A549 (cell line): ENCODE results near the gene ITPKB. TPM values are rescaled to one million over a fixed set of nuclear protein-coding genes. Genes with fewer than 3 reads are reported as not detected.

Experiments
- ATAC-seq, 2 experiments: fragments of 200-7000 bp in 1 of 2; fragments of >200 bp in 1 of 2; cut with Nextera tagmentation in 1 of 2; cut with Tn5 transposase in 1 of 2; 3 replicates each; pipeline versions ENCODE4 v1.8.0 to v1.9.1; 2018 to 2020; ENCODE audit warnings: mild to moderate bottlenecking in 1 of 2, moderate library complexity in 1 of 2
- CTCF ChIA-PET: fragments of 300-600 bp; sonication (Branson Sonifier 250); formaldehyde crosslinking; extraction: SDS; loops from one replicate; lab custom pipeline; 2021; ENCODE audit warnings: antibody characterized with exemption, inconsistent platforms; lab: Yijun Ruan, JAX
- POLR2A ChIA-PET: fragments of 350-600 bp; formaldehyde crosslinking; extraction: SDS; loops from one replicate; lab custom pipeline; 2021; ENCODE audit warnings: antibody characterized with exemption, inconsistent platforms; lab: Yijun Ruan, JAX
- DNase-seq, 2 experiments: peaks; one replicate each; pipeline versions ENCODE4 v3.0.0 to v3.0.0-alpha.2; 2011 to 2016; ENCODE audit warnings: low read depth in 1 of 2, low spot score in 1 of 2
- FAIRE-seq: peaks from 2 replicates; lab custom pipeline; 2011; peaks lifted over from hg19 to GRCh38; lab: Jason Lieb, UNC
- H3K27ac ChIP-seq, 2 experiments: fragments of >200 bp; sonication (Bioruptor Twin); formaldehyde crosslinking; 3 replicates each; pipeline ENCODE4 v1.5.1; 2016 to 2017
- H3K4me1 ChIP-seq: fragments of >200 bp; sonication (Bioruptor Twin); formaldehyde crosslinking; 3 replicates; pipeline ENCODE4 v1.6.1; 2016
- H3K4me2 ChIP-seq: fragments of >200 bp; sonication (Bioruptor Twin); formaldehyde crosslinking; 3 replicates; pipeline ENCODE4 v1.6.1; 2016
- H3K4me3 ChIP-seq: fragments of >200 bp; sonication (Bioruptor Twin); formaldehyde crosslinking; 3 replicates; pipeline ENCODE4 v1.5.1; 2016
- H3K9me3 ChIP-seq: fragments of >200 bp; sonication (Bioruptor Twin); formaldehyde crosslinking; 3 replicates; pipeline ENCODE4 v1.6.1; 2016
- BCL3 ChIP-seq: fragments of >200 bp; sonication (Bioruptor Twin); formaldehyde crosslinking; IDR thresholded peaks from 3 replicates; pipeline ENCODE4 v1.6.1; 2016
- BHLHE40 ChIP-seq: IDR thresholded peaks from 2 replicates; pipeline ENCODE4 v1.6.1; 2012; ENCODE audit warnings: low read depth, low read length, inconsistent platforms
- CBX2 ChIP-seq: fragments of 200-600 bp; sonication (generic); IDR thresholded peaks from 2 replicates; pipeline ENCODE4 v1.6.1; 2016; ENCODE audit warnings: low read depth, mild to moderate bottlenecking, borderline replicate concordance
- CBX8 ChIP-seq: fragments of 200-600 bp; sonication (generic); IDR thresholded peaks from 2 replicates; pipeline ENCODE4 v1.6.1; 2016
- CEBPB ChIP-seq, 2 experiments: fragments of >200 bp in 1 of 2; sonication (Bioruptor Twin) in 1 of 2; formaldehyde crosslinking in 1 of 2; IDR thresholded peaks; 2 replicates each; pipeline ENCODE4 v1.6.1; 2012 to 2016
- CHD2 ChIP-seq: fragments of 150-350 bp; IDR thresholded peaks from 2 replicates; pipeline ENCODE4 v1.6.1; 2014; ENCODE audit warnings: low read length; ENCODE audit not compliant: partially characterized antibody
- EHF ChIP-seq: fragments of 250-450 bp; sonication (Bioruptor Pico); IDR thresholded peaks from 2 replicates; pipeline ENCODE4 v1.5.0; 2020; ENCODE audit warnings: mild to moderate bottlenecking
- EHMT2 ChIP-seq: fragments of 200-600 bp; sonication (generic); IDR thresholded peaks from 2 replicates; pipeline ENCODE4 v1.6.1; 2016; ENCODE audit warnings: antibody characterized with exemption, low read depth, mild to moderate bottlenecking, moderate library complexity
- EP300 ChIP-seq, 2 experiments: fragments of >200 bp; sonication (Bioruptor Twin); formaldehyde crosslinking; IDR thresholded peaks; 2 replicates in 1 of 2; 3 replicates in 1 of 2; pipeline ENCODE4 v1.6.1; 2016 to 2017
- FOXS1 ChIP-seq: fragments of 250-450 bp; sonication (Bioruptor Pico); IDR thresholded peaks from 2 replicates; pipeline ENCODE4 v1.5.0; 2020; ENCODE audit warnings: mild to moderate bottlenecking, moderate library complexity
- GATA3 ChIP-seq: IDR thresholded peaks from 2 replicates; pipeline ENCODE4 v1.6.1; 2012; ENCODE audit warnings: borderline replicate concordance
- HDAC2 ChIP-seq: fragments of 200-600 bp; sonication (generic); IDR thresholded peaks from 2 replicates; pipeline ENCODE4 v1.6.1; 2016
- HMGXB4 ChIP-seq: fragments of 250-450 bp; sonication (Bioruptor Pico); IDR thresholded peaks from 2 replicates; pipeline ENCODE4 v1.5.0; 2021; ENCODE audit warnings: mild to moderate bottlenecking, moderate library complexity, borderline replicate concordance
- HOXA7 ChIP-seq: fragments of 250-450 bp; sonication (Bioruptor Pico); IDR thresholded peaks from 2 replicates; pipeline ENCODE4 v1.5.0; 2020; ENCODE audit warnings: mild to moderate bottlenecking, moderate library complexity
- HOXB13 ChIP-seq: fragments of 250-450 bp; sonication (Bioruptor Pico); IDR thresholded peaks from 2 replicates; pipeline ENCODE4 v1.5.0; 2020; ENCODE audit warnings: low read depth, mild to moderate bottlenecking, moderate library complexity
- HOXB5 ChIP-seq: fragments of 250-450 bp; sonication (Bioruptor Pico); IDR thresholded peaks from 2 replicates; pipeline ENCODE4 v1.5.0; 2020; ENCODE audit warnings: mild to moderate bottlenecking, moderate library complexity
- JUN ChIP-seq, 2 experiments: fragments of >200 bp; sonication (Bioruptor Twin); formaldehyde crosslinking; IDR thresholded peaks; 2 replicates in 1 of 2; 3 replicates in 1 of 2; pipeline ENCODE4 v1.6.1; 2016 to 2017
- JUNB ChIP-seq: fragments of >200 bp; sonication (Bioruptor Twin); formaldehyde crosslinking; IDR thresholded peaks from 2 replicates; pipeline ENCODE4 v1.6.1; 2016
- KDM5A ChIP-seq: fragments of 200-600 bp; sonication (generic); IDR thresholded peaks from 2 replicates; pipeline ENCODE4 v1.6.1; 2016; ENCODE audit warnings: antibody characterized with exemption, mild to moderate bottlenecking
- MYC ChIP-seq: IDR thresholded peaks from 2 replicates; pipeline ENCODE4 v1.6.1; 2012; ENCODE audit warnings: mild to moderate bottlenecking, inconsistent platforms, low read length, improper control_type of control experiment, borderline replicate concordance
- NFE2L2 ChIP-seq: fragments of 150-350 bp; conservative IDR thresholded peaks from 2 replicates; pipeline ENCODE4 v1.6.1; 2014; ENCODE audit warnings: low read length
- NPAS2 ChIP-seq: fragments of 250-450 bp; sonication (Bioruptor Pico); IDR thresholded peaks from 2 replicates; pipeline ENCODE4 v1.8.0; 2022; ENCODE audit warnings: mild to moderate bottlenecking, moderate library complexity, borderline replicate concordance
- NR3C1 ChIP-seq: fragments of >200 bp; sonication (Bioruptor Twin); formaldehyde crosslinking; IDR thresholded peaks from 3 replicates; pipeline ENCODE4 v1.6.1; 2017
- PHF8 ChIP-seq: fragments of 200-600 bp; sonication (generic); IDR thresholded peaks from 2 replicates; pipeline ENCODE4 v1.6.1; 2016; ENCODE audit warnings: low read depth, mild to moderate bottlenecking, antibody characterized with exemption, moderate library complexity, borderline replicate concordance
- POLR2A ChIP-seq: IDR thresholded peaks from 2 replicates; pipeline ENCODE4 v1.6.1; 2012; ENCODE audit warnings: mild to moderate bottlenecking, low read length
- RAD21 ChIP-seq, 2 experiments: fragments of >200 bp in 1 of 2; sonication (Bioruptor Twin) in 1 of 2; formaldehyde crosslinking in 1 of 2; IDR thresholded peaks in 1 of 2; conservative IDR thresholded peaks in 1 of 2; 2 replicates in 1 of 2; 3 replicates in 1 of 2; pipeline ENCODE4 v1.6.1; 2012 to 2018; ENCODE audit warnings: inconsistent platforms in 1 of 2
- RARB ChIP-seq: fragments of 250-450 bp; sonication (Bioruptor Pico); IDR thresholded peaks from 2 replicates; pipeline ENCODE4 v1.8.0; 2021; ENCODE audit warnings: mild to moderate bottlenecking, moderate library complexity
- RFX5 ChIP-seq: fragments of 450-650 bp; IDR thresholded peaks from 2 replicates; pipeline ENCODE4 v1.7.1; 2014; ENCODE audit warnings: antibody characterized with exemption, mild to moderate bottlenecking, moderate library complexity
- SMC3 ChIP-seq: fragments of >200 bp; sonication (Bioruptor Twin); formaldehyde crosslinking; IDR thresholded peaks from 3 replicates; pipeline ENCODE4 v1.6.1; 2018; ENCODE audit warnings: inconsistent platforms
- SREBF2 ChIP-seq: fragments of 450-650 bp; IDR thresholded peaks from 2 replicates; pipeline ENCODE4 v1.6.1; 2014; ENCODE audit warnings: mild to moderate bottlenecking, moderate library complexity
- TFCP2L1 ChIP-seq: fragments of 250-450 bp; sonication (Bioruptor Pico); IDR thresholded peaks from 2 replicates; pipeline ENCODE4 v1.5.0; 2021; ENCODE audit warnings: mild to moderate bottlenecking
- TP53 ChIP-seq: fragments of 250-450 bp; sonication (Bioruptor Pico); IDR thresholded peaks from 2 replicates; pipeline ENCODE4 v1.5.0; 2021; ENCODE audit warnings: mild to moderate bottlenecking, moderate library complexity
- ZFP36 ChIP-seq: fragments of 450-650 bp; IDR thresholded peaks from 2 replicates; pipeline ENCODE4 v1.6.1; 2014; ENCODE audit warnings: borderline replicate concordance; ENCODE audit not compliant: partially characterized antibody
- ZNF302 ChIP-seq: fragments of 250-450 bp; sonication (Bioruptor Pico); IDR thresholded peaks from 2 replicates; pipeline ENCODE4 v1.9.0; 2021; ENCODE audit warnings: inconsistent platforms, mild to moderate bottlenecking, moderate library complexity
- ZSCAN20 ChIP-seq: fragments of 250-450 bp; sonication (Bioruptor Pico); IDR thresholded peaks from 2 replicates; pipeline ENCODE4 v1.8.0; 2022; ENCODE audit warnings: mild to moderate bottlenecking, moderate library complexity
- WGBS: methylation state at CpG from one replicate; pipeline ENCODE4 v1.1.6; 2017; ENCODE audit errors: missing lambda C conversion rate; 5-methylcytosine and 5-hydroxymethylcytosine counted together
- polyA plus RNA-seq, 4 experiments: library from polyadenylated mRNA; depleted of rRNA in 3 of 4; stranded (reverse); fragments of >200 nt; fragmentation: RNase III in 1 of 4; extraction: RNeasy Plus Mini Kit Qiagen cat#74134 plus additional on column Dnase treatment in 1 of 4; gene quantifications; 2 replicates in 3 of 4; 3 replicates in 1 of 4; pipeline ENCODE4 v1.2.3, GENCODE V29; 2011 to 2017
- TF ChIP-seq, protein P1 (sequence below): fragments of >200 bp; sonication (Bioruptor Twin); formaldehyde crosslinking; IDR thresholded peaks from 2 replicates; pipeline ENCODE4 v1.6.1; 2016
- TF ChIP-seq, protein P2 (sequence below): fragments of 250-450 bp; sonication (Bioruptor Pico); IDR thresholded peaks from 2 replicates; pipeline ENCODE4 v1.5.0; 2020; ENCODE audit warnings: low read depth, mild to moderate bottlenecking, moderate library complexity
- TF ChIP-seq, protein P3 (sequence below): IDR thresholded peaks from 2 replicates; pipeline ENCODE4 v1.6.1; 2012

ITPKB gene
- polyA plus RNA-seq, 2 of the 4 experiments (the other 2 are of a cell fraction) = 1.7 to 2.8 TPM

DNA sequence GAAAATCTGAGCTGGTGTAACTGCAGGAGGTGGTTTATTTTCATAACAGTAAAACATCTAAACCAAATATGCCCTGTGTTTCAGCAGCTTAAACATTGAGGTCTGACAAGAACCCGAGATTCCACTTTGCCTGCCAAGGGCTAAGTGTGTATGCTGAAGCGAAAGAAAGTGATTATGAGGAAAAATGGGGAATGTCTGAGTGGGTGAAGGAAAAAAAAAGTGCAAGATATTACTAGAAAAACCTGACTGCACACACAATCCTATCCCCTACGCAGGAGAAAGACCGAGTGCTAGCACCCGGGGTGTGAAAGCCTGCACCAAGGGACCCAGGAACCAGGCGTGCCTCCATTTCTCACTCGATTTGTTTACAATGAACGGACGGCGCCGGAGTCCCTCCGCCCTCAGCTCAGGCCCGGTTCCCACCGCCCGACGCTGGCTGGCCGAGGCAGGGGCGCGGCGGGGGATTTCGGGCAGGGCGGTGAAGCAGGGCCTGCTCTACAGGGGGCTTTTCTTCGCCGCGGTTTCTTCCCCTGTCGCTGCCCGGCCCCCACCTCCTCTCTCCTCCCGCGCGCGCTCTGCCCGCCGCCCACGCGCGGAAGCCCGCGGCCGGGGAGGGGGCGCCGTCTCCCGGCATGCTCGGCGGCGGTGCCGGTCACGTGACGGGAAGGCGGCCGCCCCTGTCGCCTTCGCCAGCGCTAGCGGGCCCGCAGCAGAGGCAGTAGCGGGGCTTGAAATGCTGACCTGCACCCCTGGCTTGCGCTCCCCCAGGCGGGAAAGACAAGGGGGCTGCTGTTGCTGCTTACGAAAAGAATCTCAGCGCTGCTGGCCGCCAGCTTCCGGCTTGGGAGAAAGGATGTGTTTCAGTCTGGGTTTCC, 35.9 kb downstream of the ITPKB start:
- ChIA-PET POLR2A (interaction anchor here (0.6 to 1.1 kb wide), 3 partner anchors 22 to 236 kb away, joined by 3 to 6 read pairs (median 3); no protein-coding TSS in a partner anchor), CTCF (interaction anchor here (1.3 kb wide), 1 partner anchor 69 kb away, joined by 4 read pairs; no protein-coding TSS in a partner anchor)
- WGBS = 8% methylated on average over 18 of the region's 62 CpGs
- peak overlapping the region; percentile 68 for H3K4me3 ChIP-seq
- no peaks in the 10 kb centered on the region for H3K9me3 ChIP-seq
- H3K4me1 ChIP-seq = 0 out of 3 replicates have a peak, but pooled peaks cover 4% of the 10 kb centered on the region
- H3K4me2 ChIP-seq = peak overlapping the region; percentile 78
- DNase-seq (peak; percentile 60 to 80), FAIRE-seq (no peak), ATAC-seq (peak; percentile 90 to 91)
- peak overlapping the region; percentile 89 to 99 for H3K27ac ChIP-seq
- TF ChIP-seq HMGXB4 (CRISPR knock-in tag) (no peak), ZFP36 (no peak), NFE2L2 (no peak), SREBF2 (no peak), ZSCAN20 (CRISPR knock-in tag) (0 out of 2 replicates have a peak, but pooled peaks have one; percentile 56), MYC (no peak), HOXB13 (CRISPR knock-in tag) (peak; percentile 89), KDM5A (no peak), CEBPB (IDR thresholded peaks at IDR 0.05) (no peak), HOXB5 (CRISPR knock-in tag) (peak; percentile 92), HDAC2 (no peak), NPAS2 (CRISPR knock-in tag) (no peak; the same call in 1 of the 2 replicates), SMC3 (peak; percentile 33; the same call in 2 of the 3 replicates), FOXS1 (peak; percentile 79; the same call in 1 of the 2 replicates), CBX2 (no peak), EHF (CRISPR knock-in tag) (0 out of 2 replicates have a peak, but pooled peaks have one; percentile 76), HOXA7 (CRISPR knock-in tag) (no peak), JUNB (no peak), CHD2 (no peak), RAD21 (conservative IDR thresholded peaks at IDR 0.05 in 1 of 2, IDR thresholded peaks at IDR 0.05 in 1 of 2) (0 out of 5 replicates have a peak, but pooled peaks of 1 of the 2 experiments have one; percentile 11), BCL3 (peak; percentile 86; the same call in 2 of the 3 replicates), RARB (CRISPR knock-in tag) (no peak), EHMT2 (no peak), JUN (IDR thresholded peaks at IDR 0.05) (peak in 1 of 2 experiments; percentile 90; a peak in 4 of 5 replicates), EP300 (IDR thresholded peaks at IDR 0.05) (no peak), TP53 (CRISPR knock-in tag) (peak; percentile 56; the same call in 1 of the 2 replicates), BHLHE40 (no peak), POLR2A (peak; percentile 89), NR3C1 (no peak), GATA3 (no peak), ZNF302 (CRISPR knock-in tag) (no peak), CBX8 (no peak), PHF8 (peak; percentile 85; the same call in 1 of the 2 replicates), RFX5 (no peak), TFCP2L1 (CRISPR knock-in tag) (no peak)
- TF ChIP-seq, protein P1, sequence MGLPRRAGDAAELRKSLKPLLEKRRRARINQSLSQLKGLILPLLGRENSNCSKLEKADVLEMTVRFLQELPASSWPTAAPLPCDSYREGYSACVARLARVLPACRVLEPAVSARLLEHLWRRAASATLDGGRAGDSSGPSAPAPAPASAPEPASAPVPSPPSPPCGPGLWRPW = no peak
- TF ChIP-seq, protein P2, sequence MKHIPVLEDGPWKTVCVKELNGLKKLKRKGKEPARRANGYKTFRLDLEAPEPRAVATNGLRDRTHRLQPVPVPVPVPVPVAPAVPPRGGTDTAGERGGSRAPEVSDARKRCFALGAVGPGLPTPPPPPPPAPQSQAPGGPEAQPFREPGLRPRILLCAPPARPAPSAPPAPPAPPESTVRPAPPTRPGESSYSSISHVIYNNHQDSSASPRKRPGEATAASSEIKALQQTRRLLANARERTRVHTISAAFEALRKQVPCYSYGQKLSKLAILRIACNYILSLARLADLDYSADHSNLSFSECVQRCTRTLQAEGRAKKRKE (CRISPR knock-in tag) = peak; percentile 83; the same call in 1 of the 2 replicates
- TF ChIP-seq, protein P3, sequence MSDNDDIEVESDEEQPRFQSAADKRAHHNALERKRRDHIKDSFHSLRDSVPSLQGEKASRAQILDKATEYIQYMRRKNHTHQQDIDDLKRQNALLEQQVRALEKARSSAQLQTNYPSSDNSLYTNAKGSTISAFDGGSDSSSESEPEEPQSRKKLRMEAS = peak; percentile 91
